GM21526 (cell line): ENCODE results near the gene SPATA2.
"Not testable (repeated sequence)": the region's sequence is repeated elsewhere in the genome, so short reads cannot be mapped to it uniquely, and the experiment has no call there.

Experiments
- ATAC-seq: cut with Tn5 transposase; IDR thresholded peaks from one replicate; pipeline ENCODE4 v1.9.1; 2021; ENCODE audit warnings: moderate library complexity; ENCODE audit not compliant: unreplicated experiment, low FRiP score

SPATA2 gene

DNA sequence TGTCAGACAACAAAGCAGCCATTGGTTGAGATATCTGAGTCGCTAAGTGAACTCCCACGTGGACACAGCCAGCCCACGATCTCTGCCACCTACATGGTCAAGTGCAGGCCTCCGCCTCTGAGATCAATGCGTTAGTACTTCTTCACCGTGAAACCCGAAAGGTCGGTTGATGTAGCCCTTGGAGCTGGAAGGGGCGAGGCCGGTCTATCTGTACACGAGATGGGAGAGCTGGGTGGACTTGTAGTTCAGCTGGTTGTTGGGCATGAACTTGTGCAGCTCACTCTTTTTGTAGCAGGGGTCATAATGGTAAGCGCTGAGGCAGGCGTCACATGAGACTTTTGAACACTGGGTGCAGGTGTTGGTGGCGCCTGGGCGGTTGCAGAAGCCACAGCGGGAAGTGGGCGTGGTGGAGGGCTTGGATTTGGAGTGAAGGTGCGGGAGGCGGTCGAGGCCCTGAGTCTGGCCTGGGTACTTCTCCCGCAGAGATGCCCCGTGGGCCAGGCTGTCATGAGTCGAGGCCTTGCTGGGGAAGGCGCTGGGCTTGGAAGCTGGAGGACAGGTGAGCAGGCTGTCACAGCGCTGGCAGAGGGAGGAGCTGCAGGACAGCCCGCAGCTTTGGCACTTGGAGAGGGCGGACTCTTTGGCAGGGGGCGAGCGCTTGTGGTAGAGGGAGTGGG lies 9.8 kb downstream of the SPATA2 start:
- ATAC-seq: no peak

DNA sequence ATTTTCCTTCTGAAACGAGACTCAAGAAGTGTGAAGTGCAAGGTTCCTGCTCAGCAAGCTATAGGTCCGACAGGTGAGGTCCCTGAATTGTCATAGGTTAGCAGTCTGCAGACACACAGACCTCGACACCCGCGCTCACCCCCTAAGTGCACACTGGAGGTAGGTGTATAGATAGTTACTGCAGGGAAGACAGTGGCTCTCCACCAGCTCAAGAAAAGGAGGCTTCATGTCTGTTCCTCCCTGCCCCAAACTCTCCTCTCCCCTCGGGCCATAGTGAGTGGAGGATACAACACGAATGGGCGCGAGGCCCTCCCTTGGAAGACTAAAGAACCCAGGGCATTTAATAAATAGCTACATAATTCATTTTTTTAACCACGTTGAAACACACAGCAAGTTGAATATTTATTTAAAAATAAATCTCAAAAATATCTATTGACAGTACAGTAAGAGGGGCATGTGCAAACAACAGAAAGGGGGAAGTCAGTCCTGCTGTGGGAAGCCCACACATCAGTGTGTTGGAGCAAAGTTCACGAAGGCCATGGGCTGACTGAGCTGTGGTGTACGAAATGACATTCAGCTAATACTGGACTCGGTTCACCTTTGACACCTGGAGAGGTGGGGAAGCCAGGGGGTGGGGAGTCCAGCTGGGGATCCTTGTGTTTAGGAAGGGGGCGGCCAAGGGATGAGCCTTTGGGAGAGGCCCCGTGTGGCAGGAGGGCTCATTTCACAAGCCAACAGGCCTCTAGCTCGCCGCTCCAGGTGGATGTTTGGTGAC lies 10.7 kb downstream of the SPATA2 start:
- no peak for ATAC-seq

DNA sequence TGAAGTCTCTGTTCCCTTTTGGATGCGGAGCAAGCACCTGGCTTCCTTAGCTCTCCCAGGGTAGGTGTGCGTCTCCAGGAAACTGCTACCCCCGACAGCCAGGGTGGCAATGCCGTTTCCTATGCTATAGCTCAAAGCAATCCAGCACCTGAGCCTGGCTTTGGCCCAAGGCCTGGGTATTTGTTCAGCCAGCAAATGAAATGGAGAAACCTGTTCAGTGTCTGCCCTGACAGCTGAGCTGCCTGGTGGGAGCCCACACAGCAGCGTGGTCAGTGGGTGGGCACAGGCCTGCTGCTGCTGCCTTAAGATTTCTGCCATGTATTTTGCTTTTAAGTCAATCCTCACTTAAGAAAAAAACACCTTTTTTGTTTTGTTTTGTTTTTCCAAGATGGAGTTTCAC lies 13.7 kb downstream of the SPATA2 start:
- no peak for ATAC-seq

DNA sequence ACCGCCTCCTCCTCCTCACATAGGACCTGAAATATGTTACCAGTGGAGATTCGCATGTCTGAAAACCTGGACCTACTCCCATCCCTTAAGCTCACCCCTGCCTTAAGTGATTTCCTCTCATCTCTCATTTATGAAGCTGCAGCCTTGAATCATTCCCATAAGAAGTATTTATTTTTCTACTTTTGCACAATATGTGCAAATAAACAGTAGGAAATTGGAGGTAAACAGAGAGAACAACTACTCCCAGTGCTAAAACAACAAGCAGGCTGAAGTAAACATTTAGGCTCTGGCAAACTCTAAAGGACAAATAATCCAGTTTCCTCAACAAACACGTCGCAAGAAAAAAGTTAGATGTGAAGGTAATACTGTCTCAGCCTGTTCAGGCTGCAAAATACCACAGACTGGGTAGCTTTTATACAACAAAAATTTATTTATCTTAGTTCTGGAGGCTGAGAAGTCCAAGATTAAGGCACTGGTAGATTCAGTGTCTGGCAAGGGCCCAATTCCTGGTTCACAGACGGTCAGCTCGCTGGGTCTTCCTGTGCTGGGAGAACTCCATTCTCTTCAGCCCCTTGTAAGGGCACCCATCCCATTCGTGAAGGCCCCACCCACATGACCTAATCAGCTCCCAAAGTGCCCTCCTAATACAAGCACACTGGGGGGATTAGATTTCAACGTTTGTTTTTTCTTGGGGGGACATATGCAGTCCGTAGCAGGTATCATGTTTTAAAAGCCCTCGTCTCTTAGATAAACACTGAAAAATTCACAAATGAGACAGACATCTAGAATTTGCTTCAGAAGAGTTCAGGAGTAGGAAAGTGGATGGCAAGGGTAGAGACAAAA lies 15.6 kb downstream of the SPATA2 start:
- no peak for ATAC-seq

DNA sequence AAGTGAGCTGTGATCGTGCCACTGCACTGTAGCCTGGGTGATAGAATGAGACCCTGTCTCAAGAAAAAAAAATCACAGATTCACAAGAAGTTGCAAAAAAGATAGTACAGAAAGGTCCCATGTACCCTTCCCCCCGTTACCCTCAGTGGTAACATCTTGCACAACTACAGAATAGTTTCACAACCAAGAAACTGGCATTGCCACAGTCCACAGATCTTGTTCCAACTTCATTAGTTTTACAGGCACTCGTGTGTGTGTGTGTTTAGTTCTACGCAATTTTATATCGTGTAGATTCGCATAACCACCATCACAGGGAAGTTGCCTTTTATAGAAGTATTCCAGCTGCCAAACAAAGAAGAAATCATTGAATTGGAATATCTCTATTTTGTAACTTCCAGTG lies 19.1 kb downstream of the SPATA2 start:
- no peak for ATAC-seq

- not testable (repeated sequence) for ATAC-seq
Observed at GRCh38 chr20:49895474-49896093, 19.7 kb downstream of the SPATA2 start.

DNA sequence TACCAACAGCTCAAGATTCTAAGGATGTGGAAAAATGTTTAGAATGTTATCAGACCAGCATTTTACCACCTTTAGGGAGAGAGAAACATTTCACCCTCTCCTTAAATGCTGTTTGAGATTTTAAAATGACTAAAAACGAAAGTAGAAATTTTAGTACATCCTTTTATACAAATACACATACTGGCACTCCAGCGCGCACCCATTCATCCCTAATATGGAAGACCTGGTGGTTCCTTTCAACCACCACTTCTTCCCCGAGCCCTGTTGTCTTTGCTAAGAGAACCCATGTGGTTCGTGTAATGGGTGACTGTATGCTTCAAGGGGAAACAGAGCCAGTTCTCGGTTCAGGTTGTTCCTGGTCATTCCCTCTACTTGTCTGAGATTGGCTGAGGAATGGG lies 21.3 kb downstream of the SPATA2 start:
- no peak for ATAC-seq

GRCh38 chr20:49893242-49894072 lies 21.9 kb downstream of the SPATA2 start:
- no peak for ATAC-seq

GRCh38 chr20:49892817-49893216 lies 22.5 kb downstream of the SPATA2 start:
- ATAC-seq: no peak

- ATAC-seq: no peak
Observed at GRCh38 chr20:49892260-49892659, 23.1 kb downstream of the SPATA2 start.

GRCh38 chr20:49891476-49892110 lies 23.7 kb downstream of the SPATA2 start:
- ATAC-seq: no peak

GRCh38 chr20:49890471-49891361 lies 24.6 kb downstream of the SPATA2 start:
- ATAC-seq: no peak

- no peak for ATAC-seq
Observed at GRCh38 chr20:49889935-49890333, 25.4 kb downstream of the SPATA2 start.

GRCh38 chr20:49889001-49889934 lies 26.1 kb downstream of the SPATA2 start:
- no peak for ATAC-seq

- ATAC-seq: no peak
Observed at GRCh38 chr20:49888212-49889000, 26.9 kb downstream of the SPATA2 start.
